Measurements from ENCODE around the gene TSLP. TPM values are rescaled to one million over a fixed set of nuclear protein-coding genes. Genes with fewer than 3 reads are reported as not detected.

Gene TSLP
- polyA plus RNA-seq, 1 of the 3 experiments (the other 2 are of a cell fraction), result 1.3 TPM

DNA sequence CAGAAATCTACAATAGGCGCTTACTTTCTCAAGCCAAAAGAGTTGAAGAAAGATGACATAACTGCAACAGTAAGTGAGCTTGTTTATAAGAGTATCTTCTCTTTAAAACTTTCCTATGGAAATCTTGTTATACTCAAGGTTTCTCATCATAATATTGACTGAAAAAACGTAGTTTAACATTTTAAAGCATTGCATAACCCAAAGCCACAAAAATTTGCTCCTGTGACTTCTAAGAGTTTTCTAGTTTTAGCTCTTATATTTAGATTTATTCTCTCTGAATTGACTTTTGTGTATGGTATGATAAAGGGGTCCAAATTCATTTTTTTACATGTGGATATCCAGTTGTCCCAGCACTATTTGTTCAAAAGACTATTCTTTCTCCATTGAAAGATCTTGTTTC is 35.9 kb downstream of the TSLP start:
- TF ChIP-seq SIN3A (IDR thresholded peaks at IDR 0.05; ENCODE audit: borderline replicate concordance, low read depth, low read length) (no peak), POLR2AphosphoS5 (IDR thresholded peaks at IDR 0.05; ENCODE audit: low read depth, low read length) (no peak), EP300 (IDR thresholded peaks at IDR 0.05; ENCODE audit: borderline replicate concordance in 1 of 2, low read depth in 1 of 2, low read length in 1 of 2) (no peak), SMC3 (IDR thresholded peaks at IDR 0.05; ENCODE audit: low read depth, low read length) (no peak), NRF1 (IDR thresholded peaks at IDR 0.05; ENCODE audit: low read depth, low read length) (no peak), TEAD4 (IDR thresholded peaks at IDR 0.05; ENCODE audit: borderline replicate concordance, insufficient read depth) (no peak), USF1 (IDR thresholded peaks at IDR 0.05; ENCODE audit: borderline replicate concordance, low read depth) (no peak), CHD2 (IDR thresholded peaks at IDR 0.05; ENCODE audit: low read length, partially characterized antibody) (no peak), ELF1 (IDR thresholded peaks at IDR 0.05) (no peak), JUND (IDR thresholded peaks at IDR 0.05) (no peak), RCOR1 (IDR thresholded peaks at IDR 0.05; ENCODE audit: low read length) (no peak), FOXJ3 (CRISPR knock-in tag; IDR thresholded peaks at IDR 0.05) (no peak), MXI1 (IDR thresholded peaks at IDR 0.05; ENCODE audit: low read depth, low read length) (no peak), EZH2phosphoT487 (IDR thresholded peaks at IDR 0.05; ENCODE audit: borderline replicate concordance, low read depth) (no peak), ZBTB33 (IDR thresholded peaks at IDR 0.05; ENCODE audit: borderline replicate concordance, low read depth) (no peak), FOSL2 (IDR thresholded peaks at IDR 0.05; ENCODE audit: borderline replicate concordance, low read depth) (no peak), TCF12 (IDR thresholded peaks at IDR 0.05) (no peak)
- TF ChIP-seq, protein P1, sequence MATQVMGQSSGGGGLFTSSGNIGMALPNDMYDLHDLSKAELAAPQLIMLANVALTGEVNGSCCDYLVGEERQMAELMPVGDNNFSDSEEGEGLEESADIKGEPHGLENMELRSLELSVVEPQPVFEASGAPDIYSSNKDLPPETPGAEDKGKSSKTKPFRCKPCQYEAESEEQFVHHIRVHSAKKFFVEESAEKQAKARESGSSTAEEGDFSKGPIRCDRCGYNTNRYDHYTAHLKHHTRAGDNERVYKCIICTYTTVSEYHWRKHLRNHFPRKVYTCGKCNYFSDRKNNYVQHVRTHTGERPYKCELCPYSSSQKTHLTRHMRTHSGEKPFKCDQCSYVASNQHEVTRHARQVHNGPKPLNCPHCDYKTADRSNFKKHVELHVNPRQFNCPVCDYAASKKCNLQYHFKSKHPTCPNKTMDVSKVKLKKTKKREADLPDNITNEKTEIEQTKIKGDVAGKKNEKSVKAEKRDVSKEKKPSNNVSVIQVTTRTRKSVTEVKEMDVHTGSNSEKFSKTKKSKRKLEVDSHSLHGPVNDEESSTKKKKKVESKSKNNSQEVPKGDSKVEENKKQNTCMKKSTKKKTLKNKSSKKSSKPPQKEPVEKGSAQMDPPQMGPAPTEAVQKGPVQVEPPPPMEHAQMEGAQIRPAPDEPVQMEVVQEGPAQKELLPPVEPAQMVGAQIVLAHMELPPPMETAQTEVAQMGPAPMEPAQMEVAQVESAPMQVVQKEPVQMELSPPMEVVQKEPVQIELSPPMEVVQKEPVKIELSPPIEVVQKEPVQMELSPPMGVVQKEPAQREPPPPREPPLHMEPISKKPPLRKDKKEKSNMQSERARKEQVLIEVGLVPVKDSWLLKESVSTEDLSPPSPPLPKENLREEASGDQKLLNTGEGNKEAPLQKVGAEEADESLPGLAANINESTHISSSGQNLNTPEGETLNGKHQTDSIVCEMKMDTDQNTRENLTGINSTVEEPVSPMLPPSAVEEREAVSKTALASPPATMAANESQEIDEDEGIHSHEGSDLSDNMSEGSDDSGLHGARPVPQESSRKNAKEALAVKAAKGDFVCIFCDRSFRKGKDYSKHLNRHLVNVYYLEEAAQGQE (IDR thresholded peaks at IDR 0.05; ENCODE audit: low read depth, low read length), result no peak
- TF ChIP-seq, protein P2, sequence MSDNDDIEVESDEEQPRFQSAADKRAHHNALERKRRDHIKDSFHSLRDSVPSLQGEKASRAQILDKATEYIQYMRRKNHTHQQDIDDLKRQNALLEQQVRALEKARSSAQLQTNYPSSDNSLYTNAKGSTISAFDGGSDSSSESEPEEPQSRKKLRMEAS (IDR thresholded peaks at IDR 0.05; ENCODE audit: low read depth), result no peak
- TF ChIP-seq, protein P3, sequence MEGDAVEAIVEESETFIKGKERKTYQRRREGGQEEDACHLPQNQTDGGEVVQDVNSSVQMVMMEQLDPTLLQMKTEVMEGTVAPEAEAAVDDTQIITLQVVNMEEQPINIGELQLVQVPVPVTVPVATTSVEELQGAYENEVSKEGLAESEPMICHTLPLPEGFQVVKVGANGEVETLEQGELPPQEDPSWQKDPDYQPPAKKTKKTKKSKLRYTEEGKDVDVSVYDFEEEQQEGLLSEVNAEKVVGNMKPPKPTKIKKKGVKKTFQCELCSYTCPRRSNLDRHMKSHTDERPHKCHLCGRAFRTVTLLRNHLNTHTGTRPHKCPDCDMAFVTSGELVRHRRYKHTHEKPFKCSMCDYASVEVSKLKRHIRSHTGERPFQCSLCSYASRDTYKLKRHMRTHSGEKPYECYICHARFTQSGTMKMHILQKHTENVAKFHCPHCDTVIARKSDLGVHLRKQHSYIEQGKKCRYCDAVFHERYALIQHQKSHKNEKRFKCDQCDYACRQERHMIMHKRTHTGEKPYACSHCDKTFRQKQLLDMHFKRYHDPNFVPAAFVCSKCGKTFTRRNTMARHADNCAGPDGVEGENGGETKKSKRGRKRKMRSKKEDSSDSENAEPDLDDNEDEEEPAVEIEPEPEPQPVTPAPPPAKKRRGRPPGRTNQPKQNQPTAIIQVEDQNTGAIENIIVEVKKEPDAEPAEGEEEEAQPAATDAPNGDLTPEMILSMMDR (IDR thresholded peaks at IDR 0.05), result no peak
- CTCF ChIA-PET, result interaction anchor here (1.4 to 2.0 kb wide), 2 partner anchors 53 to 370 kb away, joined by 3 to 7 read pairs; no protein-coding TSS in a partner anchor
- 91% methylated on average over 2 of the region's 2 CpGs for WGBS (ENCODE audit: low lambda C conversion rate)
- H3F3A ChIP-seq (replicated peaks; ENCODE audit: insufficient read depth), result no peaks in the 10 kb centered on the region
- H3K9ac ChIP-seq, result no peak overlapping the region
- no peaks in the 10 kb centered on the region; the same call in 1 of the 2 replicates for H3K9me2 ChIP-seq
- no peaks in the 10 kb centered on the region for H3K9me3 ChIP-seq
- no peak overlapping the region for H3K4me2 ChIP-seq
- no peak overlapping the region for H3K27ac ChIP-seq (ENCODE audit: low read depth in 2 of 2, low read length in 1 of 2)
- H3K27me3 ChIP-seq (ENCODE audit: insufficient read depth), result no peaks in the 10 kb centered on the region
- no peak for DNase-seq
- peaks cover 97 to 100% of the 10 kb centered on the region in 2 experiments for H3K36me3 ChIP-seq (replicated peaks in 1 of 2; ENCODE audit: control insufficient read depth in 1 of 2, insufficient read depth in 2 of 2, low read length in 1 of 2)
- H2AFZ ChIP-seq (ENCODE audit: low read depth), result no peak overlapping the region
- H4K20me1 ChIP-seq (ENCODE audit: insufficient read depth), result no peaks in the 10 kb centered on the region
- no peak overlapping the region for H3K4me3 ChIP-seq (ENCODE audit: low read depth in 2 of 2, low read length in 1 of 2)
- H3K79me2 ChIP-seq (ENCODE audit: insufficient read depth), result peaks cover 7% of the 10 kb centered on the region; the same call in 1 of the 2 replicates
- no peaks in the 10 kb centered on the region for H3K4me1 ChIP-seq (ENCODE audit: control insufficient read depth in 1 of 2, insufficient read depth in 2 of 2, low read depth in 1 of 2, low read length in 1 of 2)
- POLR2A ChIA-PET, result no interaction called here

All from SK-N-SH (cell line).